GM10248 (cell line): Measurements from ENCODE around the gene BOK.
"Not testable (repeated sequence)": the region's sequence is repeated elsewhere in the genome, so short reads cannot be mapped to it uniquely, and the experiment has no call there.

Source experiments
- CTCF ChIA-PET: fragments of 300-600 bp; sonication (Branson Sonifier 250); formaldehyde crosslinking; extraction: SDS; loops from one replicate; lab custom pipeline; 2021; ENCODE audit warnings: antibody characterized with exemption; lab: Yijun Ruan, JAX
- POLR2A ChIA-PET: fragments of 350-650 bp; sonication (Branson Sonifier 250); formaldehyde crosslinking; extraction: SDS; loops from one replicate; lab custom pipeline; 2020; ENCODE audit warnings: antibody characterized with exemption; lab: Yijun Ruan, JAX
- DNase-seq: peaks from one replicate; pipeline ENCODE4 v3.0.0; 2012; ENCODE audit errors: extremely low spot score
- CTCF ChIP-seq: IDR thresholded peaks from 2 replicates; pipeline ENCODE4 v1.5.1; 2012; ENCODE audit warnings: mild to moderate bottlenecking, low read depth; ENCODE audit errors: extremely low read depth, missing control alignments, control extremely low read depth

BOK gene

GRCh38 chr2:241516520-241516965 is 42.0 kb upstream of the BOK start:
- POLR2A ChIA-PET = no interaction called here
- no peak for TF ChIP-seq CTCF
- DNase-seq = no peak
- CTCF ChIA-PET = interaction anchor here (1.5 kb wide), 1 partner anchor 12 kb away, joined by 3 read pairs; no protein-coding TSS in a partner anchor

DNA sequence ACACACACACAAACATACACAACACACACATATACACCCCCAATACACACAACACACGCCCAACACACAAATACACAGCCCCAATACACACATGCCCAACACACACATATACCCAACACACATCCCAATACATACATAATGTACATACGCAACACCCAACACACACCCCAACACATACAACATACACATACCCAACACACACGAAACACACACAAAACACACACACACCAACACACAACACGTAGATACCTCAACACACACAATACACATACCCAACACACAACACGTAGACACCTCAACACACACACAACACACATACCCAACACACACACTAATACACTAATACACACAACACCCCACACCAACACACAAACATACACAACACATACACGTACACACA is 41.2 kb upstream of the BOK start:
- CTCF ChIA-PET = no interaction called here
- POLR2A ChIA-PET = no interaction called here
- DNase-seq = no peak
- TF ChIP-seq CTCF = no peak

DNA sequence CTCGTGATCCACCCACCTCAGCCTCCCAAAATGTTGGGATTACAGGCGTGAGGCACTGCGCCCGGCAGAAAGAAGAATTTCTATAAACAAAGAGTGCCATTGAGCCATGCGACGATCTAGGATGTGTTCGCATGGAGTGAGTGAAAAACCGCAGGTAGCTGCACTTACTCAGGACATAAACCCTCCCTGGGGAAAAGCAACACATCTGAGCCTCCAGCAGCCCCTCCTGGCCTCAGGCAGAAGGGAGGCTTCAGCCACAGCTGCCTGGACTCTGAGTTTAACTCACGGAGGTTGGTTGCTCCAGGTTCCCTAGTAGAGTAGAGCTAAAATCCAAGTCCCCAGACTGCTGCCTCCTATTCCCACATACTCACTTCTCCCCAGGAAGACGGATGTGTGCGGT is 38.9 kb upstream of the BOK start:
- no peak for TF ChIP-seq CTCF
- CTCF ChIA-PET = interaction anchor here (1.4 kb wide), 1 partner anchor 24 kb away, joined by 4 read pairs; no protein-coding TSS in a partner anchor
- no peak for DNase-seq
- POLR2A ChIA-PET = no interaction called here

GRCh38 chr2:241522477-241522876 is 36.1 kb upstream of the BOK start:
- POLR2A ChIA-PET = no interaction called here
- CTCF ChIA-PET = no interaction called here
- DNase-seq = no peak
- TF ChIP-seq CTCF = no peak

DNA sequence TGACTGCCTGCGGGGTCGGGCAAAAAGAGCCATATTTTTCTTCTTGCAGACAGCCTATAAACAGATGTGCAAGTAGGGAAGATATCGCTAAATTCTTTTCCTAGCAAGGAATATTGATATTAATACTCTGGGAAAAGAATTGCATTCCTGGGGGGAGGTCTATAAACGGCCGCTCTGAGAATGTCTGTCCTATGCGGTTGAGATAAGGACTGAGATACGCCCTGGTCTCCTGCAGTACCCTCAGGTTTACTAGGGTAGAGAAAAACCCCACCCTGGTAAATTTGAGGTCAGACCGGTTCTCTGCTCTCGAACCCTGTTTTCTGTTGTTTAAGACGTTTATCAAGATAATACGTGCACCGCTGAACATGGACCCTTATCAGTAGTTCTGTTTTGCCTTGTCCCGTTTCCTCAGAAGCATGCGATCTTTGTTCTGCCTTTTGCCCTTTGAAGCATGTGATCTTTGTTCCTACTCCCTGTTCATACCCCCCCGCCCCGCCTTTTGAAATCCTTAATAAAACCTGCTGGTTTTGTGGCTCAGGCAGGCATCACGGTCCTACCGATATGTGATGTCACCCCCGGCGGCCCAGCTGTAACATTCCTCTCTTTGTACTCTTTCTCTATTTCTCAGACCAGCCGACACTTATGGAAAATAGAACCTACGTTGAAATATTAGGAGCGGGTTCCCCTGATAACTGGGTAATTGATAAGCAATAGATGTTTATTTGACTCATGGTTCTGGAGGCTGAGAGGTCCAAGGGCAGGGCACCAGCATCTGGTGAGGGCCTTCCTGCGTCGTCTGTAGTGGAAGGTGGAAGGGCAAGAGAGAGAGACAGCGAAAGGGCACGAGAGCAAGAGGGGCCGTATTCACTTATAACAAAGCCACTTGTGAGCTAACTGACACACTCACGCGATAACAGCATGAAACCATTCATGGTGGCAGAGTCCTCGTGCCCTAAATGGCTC is 32.4 kb upstream of the BOK start:
- CTCF ChIA-PET, DNase-seq, POLR2A ChIA-PET: not testable (repeated sequence)

- ChIA-PET CTCF (no interaction called here), POLR2A (no interaction called here)
- DNase-seq = no peak
- TF ChIP-seq CTCF = no peak
These were observed 28.0 kb upstream of the BOK start for GRCh38 chr2:241530571-241530970.

DNA sequence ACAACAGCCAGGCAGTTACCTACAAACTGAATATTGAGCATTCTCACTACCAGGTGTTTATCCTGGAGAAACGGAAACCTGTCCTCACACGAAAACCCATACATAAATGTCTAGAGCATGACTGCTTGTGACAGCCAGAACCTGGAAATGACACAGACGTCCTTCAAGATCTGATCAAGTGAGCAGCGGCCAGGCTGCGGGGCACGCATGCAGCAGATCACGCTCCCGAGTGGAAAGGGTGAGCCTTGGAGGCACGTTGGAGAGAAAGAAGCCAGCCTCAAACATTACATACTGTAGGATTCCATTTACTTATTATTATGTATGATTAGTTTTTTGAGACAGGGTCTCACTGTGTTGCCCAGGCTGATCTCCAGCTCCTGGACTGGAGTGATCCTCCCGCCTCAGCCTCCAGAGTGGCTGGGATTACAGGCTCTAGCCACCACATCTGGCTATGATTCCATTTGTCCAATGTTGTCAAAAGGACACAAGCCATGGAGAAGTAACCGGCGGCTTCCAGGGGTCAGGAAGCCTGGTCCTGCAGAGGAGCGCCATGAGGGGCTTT is 27.3 kb upstream of the BOK start:
- ChIA-PET POLR2A (no interaction called here), CTCF (no interaction called here)
- DNase-seq = no peak
- no peak for TF ChIP-seq CTCF
